Stomach smooth muscle (tissue), 2 donors: ENCODE data around the gene PCDHGA4.

Experiments
- H3K27ac ChIP-seq: one replicate; pipeline ENCODE4 v1.7.0; 2013; ENCODE audit warnings: mild to moderate bottlenecking, low read length, inconsistent platforms
- H3K27me3 ChIP-seq, 2 donors: one replicate each; pipeline ENCODE4 v1.7.0; 2013; ENCODE audit warnings: low read length in 2 of 2; ENCODE audit not compliant: insufficient read depth in 2 of 2, control insufficient read depth in 1 of 2
- H3K36me3 ChIP-seq, 2 donors: one replicate each; pipeline ENCODE4 v1.7.0; 2013; ENCODE audit warnings: low read length in 2 of 2; ENCODE audit not compliant: control insufficient read depth in 2 of 2, insufficient read depth in 2 of 2
- H3K4me1 ChIP-seq: one replicate; pipeline ENCODE4 v1.7.0; 2013; ENCODE audit warnings: low read length; ENCODE audit not compliant: control insufficient read depth, insufficient read depth
- H3K4me3 ChIP-seq, 2 donors: one replicate each; pipeline ENCODE4 v1.7.0; 2013; ENCODE audit warnings: low read length in 2 of 2
- H3K9ac ChIP-seq, 2 donors: one replicate each; pipeline ENCODE4 v1.7.0; 2013; ENCODE audit warnings: low read length in 2 of 2, mild to moderate bottlenecking in 1 of 2
- H3K9me3 ChIP-seq, 2 donors: one replicate each; pipeline ENCODE4 v1.7.0; 2013; ENCODE audit warnings: low read length in 2 of 2; ENCODE audit not compliant: control insufficient read depth in 2 of 2
- donor health status: healthy.
- donor health status: Pancreatic carcinoma.

Gene PCDHGA4

GRCh38 chr5:141398608-141399007 lies 43.8 kb downstream of the PCDHGA4 start:
- Histone ChIP-seq H3K9ac (no peak overlapping the region), H3K9me3 (peaks cover 16 to 71% of the 10 kb centered on the region in 2 donors), H3K36me3 (peaks cover 0 to 2% of the 10 kb centered on the region in 2 donors), H3K27ac (no peak overlapping the region), H3K27me3 (no peaks in the 10 kb centered on the region), H3K4me1 (no peaks in the 10 kb centered on the region), H3K4me3 (peak overlapping the region; percentile 55 to 62)

GRCh38 chr5:141399555-141400258 lies 44.9 kb downstream of the PCDHGA4 start:
- Histone ChIP-seq H3K27ac (no peak overlapping the region), H3K27me3 (no peaks in the 10 kb centered on the region), H3K36me3 (peaks cover 0 to 2% of the 10 kb centered on the region in 2 donors), H3K4me1 (no peaks in the 10 kb centered on the region), H3K4me3 (peak overlapping the region; percentile 48 to 49), H3K9ac (no peak overlapping the region), H3K9me3 (peaks cover 19 to 73% of the 10 kb centered on the region in 2 donors)

- no peaks in the 10 kb centered on the region for H3K4me1 ChIP-seq
- H3K4me3 ChIP-seq: peak within 1 kb of the TSS; percentile 60 to 65
- H3K27ac ChIP-seq: no peak within 1 kb of the TSS
- no peaks in the 10 kb centered on the region for H3K27me3 ChIP-seq
- no peaks in the 10 kb centered on the region for H3K36me3 ChIP-seq
- no peak within 1 kb of the TSS for H3K9ac ChIP-seq
- H3K9me3 ChIP-seq: peaks cover 21 to 74% of the 10 kb centered on the region in 2 donors
These were observed 47.9 kb downstream of the PCDHGA4 start, which contains the start of gene PCDHGA9 for GRCh38 chr5:141402553-141403243. Gene PCDHGA9, plus strand, starts transcription at chr5:141402778. Its CDS starts 175 bp downstream, at chr5:141402953.

GRCh38 chr5:141403387-141403786 lies 48.6 kb downstream of the PCDHGA4 start:
- no peak overlapping the region for H3K27ac ChIP-seq
- peaks cover 21 to 78% of the 10 kb centered on the region in 2 donors for H3K9me3 ChIP-seq
- H3K4me3 ChIP-seq: peak overlapping the region; percentile 60 to 65
- H3K27me3 ChIP-seq: no peaks in the 10 kb centered on the region
- H3K9ac ChIP-seq: no peak overlapping the region
- H3K4me1 ChIP-seq: no peaks in the 10 kb centered on the region
- H3K36me3 ChIP-seq: no peaks in the 10 kb centered on the region
